Posterior cingulate gyrus (tissue), 11 donors: ENCODE measurements around the gene COMMD2.

Experiments used
- DNase-seq, 10 donors: peaks; one replicate each; pipeline versions ENCODE4 v3.0.0 to v3.0.0-alpha.2; 2020 to 2021; ENCODE audit warnings: mixed read lengths in 3 of 10
- intact Hi-C: fragments of 100-400 bp; cut with DNase I; formaldehyde crosslinking; loops from one replicate; pipeline ENCODE4 v1.15.1; 2023

COMMD2 gene

GRCh38 chr3:149713730-149714654, 38.3 kb downstream of the COMMD2 start:
- DNase-seq, result peak in 1 of 10 donors; percentile 55
- intact Hi-C loops, result no loop called here

GRCh38 chr3:149706905-149707304, 45.4 kb downstream of the COMMD2 start:
- intact Hi-C loops, result no loop called here
- no peak for DNase-seq

- no peak for DNase-seq
- intact Hi-C loops, result no loop called here
Observed at GRCh38 chr3:149705416-149705815, 46.9 kb downstream of the COMMD2 start.

DNA sequence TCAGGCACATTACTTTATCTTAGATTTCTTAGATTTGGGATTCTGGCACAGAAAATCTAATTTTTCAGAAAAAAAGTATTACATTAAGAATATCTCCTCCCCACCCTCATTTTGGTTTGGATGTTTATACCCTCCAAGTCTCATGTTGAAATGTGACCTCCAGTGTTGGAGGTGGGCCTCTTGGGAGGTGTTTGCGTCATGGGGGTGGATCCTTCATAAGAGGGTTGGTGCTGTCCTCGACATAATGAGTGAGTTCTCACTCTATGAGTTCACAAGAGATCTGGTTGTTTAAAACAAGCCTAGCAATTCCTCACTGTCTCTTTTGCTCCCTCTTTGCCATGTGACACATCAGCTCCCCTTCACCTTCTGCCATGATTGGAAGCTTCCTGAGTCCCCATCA, 48.8 kb downstream of the COMMD2 start:
- DNase-seq, result no peak

GRCh38 chr3:149702691-149703441, 49.4 kb downstream of the COMMD2 start:
- no peak for DNase-seq
- intact Hi-C loops, result no loop called here

More for the DNA sequence above, 48.8 kb downstream of the COMMD2 start:
- intact Hi-C loops, result no loop called here

DNA sequence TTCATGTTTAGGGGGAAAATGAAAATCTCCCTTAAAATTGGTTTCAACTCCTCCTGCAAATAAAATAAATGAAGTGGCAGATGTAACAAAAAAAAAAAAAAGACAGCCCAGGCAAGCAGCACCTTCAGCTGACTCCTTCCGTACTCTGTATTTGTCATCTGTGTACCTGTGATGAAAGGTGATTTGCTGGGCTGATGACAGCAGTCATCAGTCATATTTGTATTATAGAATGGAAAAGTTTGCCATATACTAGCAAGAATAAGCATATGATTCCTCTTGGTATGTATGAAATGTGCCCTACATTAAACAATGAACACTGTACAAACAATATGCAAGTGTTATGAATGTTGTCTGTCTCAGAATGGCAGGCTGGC, 50.3 kb downstream of the COMMD2 start:
- intact Hi-C loops, result no loop called here
- no peak for DNase-seq

DNA sequence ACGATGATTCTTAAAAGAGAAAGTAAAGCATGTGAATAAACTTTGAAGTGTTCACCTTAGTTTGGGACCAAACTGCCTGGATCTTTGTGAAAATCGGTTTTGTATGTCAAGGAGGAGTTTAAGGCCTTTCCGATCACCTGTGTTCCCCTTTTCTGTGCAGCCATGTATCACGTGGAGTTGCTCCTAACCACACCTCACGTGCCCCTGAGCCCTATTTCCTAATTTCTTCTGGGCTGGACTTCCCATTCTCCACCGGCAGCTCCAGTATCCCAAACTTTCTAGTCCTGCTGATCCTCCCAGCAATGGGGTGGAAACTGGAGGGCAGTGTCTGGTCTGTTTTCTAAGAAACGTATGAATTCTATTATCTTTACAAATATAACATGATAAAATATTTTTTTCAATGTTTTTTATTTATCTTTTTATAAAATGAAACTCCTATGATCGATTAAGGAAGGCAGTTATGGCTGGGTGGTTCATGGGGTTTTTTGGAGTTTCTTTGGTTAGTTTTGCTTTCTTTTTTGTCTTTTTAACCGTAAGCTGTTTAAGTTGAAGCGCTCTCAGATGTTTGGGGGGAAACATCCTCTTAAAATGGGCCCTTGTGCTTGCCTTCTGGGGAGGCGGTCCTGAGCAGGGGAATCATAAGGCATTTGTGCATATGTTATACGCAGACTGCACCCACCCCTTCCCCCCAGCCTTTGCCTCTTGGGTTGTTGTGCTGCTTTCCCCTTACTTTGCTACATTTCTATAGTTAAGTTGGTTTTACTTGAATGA, 50.9 kb downstream of the COMMD2 start:
- no peak for DNase-seq
- intact Hi-C loops, result no loop called here
